GM15510 (cell line): ENCODE measurements around the gene RPL18A.

Source experiments
- POLR2A ChIP-seq: IDR thresholded peaks from 3 replicates; pipeline ENCODE4 v1.6.1; 2011; ENCODE audit warnings: borderline replicate concordance; ENCODE audit not compliant: insufficient read length; ENCODE audit errors: extremely low read depth

Gene RPL18A

DNA sequence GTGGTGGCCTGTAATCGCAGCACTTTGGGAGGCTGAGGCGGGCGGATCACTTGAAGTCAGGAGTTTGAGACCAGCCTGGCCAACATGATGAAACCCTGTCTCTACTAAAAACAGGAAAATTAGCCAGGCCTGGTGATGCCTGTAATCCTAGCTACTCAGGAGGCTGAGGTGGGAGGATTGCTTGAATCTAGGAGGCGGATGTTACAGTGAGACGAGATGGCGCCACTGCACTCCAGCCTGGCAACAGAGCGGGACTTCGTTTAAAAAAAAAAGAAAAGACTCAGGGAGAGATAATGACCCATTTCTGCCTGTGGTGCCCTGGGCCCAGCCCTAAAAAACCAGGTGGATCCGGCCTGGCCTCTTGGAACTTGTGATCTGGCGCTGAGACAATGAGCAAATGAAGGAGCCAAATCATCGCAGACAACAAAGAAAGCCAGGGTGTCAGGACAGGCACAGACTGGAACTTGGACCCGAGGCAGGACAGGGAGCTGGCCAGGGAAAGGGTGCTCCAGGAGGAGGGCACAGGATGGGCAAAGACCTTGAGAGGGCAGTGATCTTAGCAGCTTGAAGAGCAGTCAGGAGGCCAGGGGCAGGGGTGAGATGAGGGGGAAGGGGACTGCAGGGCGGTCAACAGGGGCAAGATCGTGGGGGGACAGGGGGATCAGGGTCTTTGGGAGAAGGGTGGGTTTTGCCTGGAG lies 11.0 kb upstream of the RPL18A start:
- no peak for TF ChIP-seq POLR2A

DNA sequence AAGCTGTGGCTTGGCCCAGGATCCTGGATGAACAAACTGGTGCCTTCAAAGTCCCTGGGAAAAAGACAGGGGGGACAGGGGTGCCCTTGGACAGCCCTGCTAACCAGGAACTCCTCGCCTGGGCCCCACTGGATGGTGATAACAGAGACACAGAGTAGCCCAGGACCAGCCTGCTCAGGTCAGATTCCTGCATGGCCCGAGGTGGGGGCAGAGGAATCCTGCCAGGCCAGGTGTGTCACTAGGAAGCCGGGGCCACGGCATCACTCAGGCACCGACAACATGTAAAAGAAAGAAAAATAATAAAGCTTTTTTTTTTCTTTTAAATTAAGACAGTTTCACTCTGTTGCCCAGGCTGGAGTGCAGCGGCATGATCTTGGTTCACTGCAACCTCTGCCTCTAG lies 5.6 kb upstream of the RPL18A start:
- TF ChIP-seq POLR2A = no peak

DNA sequence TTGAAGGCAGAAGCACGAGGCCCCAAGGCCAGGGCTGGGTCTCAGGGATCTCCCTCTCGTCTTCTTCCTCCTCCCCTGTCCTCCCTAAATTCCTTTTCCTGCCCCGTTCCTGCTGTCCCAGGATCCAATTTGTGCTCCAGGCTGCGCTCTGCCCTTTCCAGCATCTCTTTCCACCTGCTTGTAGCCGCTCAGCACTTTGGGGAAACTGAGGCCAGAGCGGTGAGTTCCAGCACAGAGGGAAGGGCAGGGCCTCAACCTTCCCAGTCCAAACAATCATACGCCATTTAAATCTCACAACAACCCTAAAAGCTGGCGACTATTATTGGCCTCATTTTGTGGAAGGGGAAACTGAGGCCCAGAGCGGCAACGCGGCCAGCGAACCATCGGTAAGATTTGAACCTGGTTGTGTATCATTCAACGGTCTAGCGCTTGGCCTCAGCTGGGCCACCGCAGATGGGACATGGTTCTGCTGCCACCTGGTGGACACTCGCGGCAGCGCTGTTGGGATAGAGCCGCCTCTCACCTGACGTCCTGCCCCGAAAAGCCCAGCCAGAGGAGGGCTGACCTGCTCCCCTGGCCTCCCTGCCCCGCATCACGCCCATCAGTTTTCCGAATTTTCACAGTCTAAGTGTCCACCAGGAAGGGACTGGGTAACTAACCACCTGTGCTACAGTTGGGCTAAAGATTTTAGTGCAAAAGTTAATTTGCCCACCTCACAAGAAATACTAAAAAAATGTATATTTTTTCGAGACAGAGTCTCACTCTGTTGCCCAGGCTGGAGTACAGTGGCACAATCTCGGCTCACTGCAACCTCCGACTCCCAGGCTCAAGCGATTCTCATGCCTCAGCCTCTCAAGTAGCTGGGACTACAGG lies 4.2 kb upstream of the RPL18A start:
- no peak for TF ChIP-seq POLR2A

DNA sequence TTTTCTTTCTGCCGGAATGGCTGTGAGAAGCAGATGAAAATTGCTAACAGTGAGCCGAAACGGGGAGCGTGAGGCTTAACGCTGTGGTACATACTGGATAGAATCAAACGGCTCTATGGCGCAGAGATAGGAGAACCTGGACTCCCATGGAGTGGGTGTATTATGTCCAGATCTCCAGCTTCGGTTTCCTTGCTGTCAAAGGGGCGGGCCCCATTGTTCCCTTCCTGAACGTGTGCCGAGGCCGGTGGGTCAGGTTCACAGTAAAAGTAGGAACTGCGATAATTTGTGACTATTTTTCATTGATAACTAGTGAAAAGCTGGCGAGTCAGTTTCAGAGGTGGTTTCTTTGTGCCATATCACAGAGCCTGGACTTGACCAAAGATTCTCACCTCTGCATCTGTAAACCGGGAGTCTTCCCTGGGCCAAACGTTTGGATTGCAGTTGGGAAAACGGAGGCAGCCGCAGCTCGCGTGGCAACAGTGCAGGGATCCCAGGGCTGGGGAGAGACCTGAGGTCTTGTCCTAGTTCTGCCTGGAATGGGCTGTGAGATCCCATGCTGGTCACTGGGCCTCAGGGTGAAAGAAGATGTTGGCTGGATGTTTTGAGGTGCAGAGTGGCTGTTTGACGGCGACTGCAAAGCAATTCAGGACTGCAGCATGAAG lies 752 bp downstream of the RPL18A start:
- no peak for TF ChIP-seq POLR2A

DNA sequence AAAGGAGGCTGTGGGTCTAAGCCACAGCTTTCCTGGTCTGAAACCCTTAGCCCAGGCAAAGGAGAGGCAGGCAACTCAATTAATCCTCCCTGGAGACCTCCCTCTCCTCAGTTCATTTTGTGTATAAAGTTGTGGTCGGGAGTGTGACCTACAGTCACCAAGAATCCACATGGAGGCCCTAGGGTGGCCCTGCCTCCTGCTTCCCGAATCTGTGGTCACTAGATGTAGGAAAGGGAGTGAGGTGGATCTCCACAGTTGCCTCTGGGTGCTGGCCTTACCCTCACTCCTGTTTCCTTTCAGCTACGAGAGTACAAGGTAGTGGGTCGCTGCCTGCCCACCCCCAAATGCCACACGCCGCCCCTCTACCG lies 1.3 kb downstream of the RPL18A start:
- TF ChIP-seq POLR2A = no peak

DNA sequence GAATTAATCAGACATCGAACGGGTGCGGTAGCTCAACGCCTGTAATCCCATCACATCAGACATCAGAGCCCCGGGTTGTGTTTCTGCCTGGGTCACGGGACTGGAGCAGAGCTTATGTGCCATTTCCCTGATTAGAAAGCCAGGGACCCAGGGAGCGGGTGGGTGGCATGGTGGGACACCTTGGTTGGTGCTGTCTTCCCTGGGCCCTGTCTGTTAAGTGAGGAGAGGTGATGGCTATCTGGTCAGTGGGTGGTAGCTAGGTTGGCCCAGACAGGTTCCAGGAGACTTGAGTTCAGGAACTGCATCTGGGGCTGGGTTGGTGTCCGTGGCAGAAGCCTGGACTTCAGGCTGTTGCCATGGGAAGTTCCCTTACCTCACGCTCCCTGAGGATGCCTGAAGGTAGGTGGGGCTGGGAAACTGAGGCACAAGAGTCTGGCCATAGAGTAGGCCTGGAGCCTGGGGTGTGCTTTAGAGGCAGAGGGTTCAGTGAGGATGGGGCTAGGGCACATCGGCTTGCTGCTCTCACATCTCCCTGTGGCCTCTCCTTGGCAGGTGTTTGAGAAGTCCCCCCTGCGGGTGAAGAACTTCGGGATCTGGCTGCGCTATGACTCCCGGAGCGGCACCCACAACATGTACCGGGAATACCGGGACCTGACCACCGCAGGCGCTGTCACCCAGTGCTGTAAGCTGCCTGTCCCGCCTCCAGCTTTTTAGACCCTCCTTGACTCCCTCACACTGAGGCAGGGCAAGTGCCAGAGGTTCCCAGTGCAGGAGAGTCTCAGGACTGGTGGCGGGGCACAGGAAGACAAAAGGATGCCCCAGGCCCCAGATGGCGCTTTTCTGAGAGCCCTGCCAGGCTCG lies 2.1 kb downstream of the RPL18A start:
- TF ChIP-seq POLR2A = no peak

DNA sequence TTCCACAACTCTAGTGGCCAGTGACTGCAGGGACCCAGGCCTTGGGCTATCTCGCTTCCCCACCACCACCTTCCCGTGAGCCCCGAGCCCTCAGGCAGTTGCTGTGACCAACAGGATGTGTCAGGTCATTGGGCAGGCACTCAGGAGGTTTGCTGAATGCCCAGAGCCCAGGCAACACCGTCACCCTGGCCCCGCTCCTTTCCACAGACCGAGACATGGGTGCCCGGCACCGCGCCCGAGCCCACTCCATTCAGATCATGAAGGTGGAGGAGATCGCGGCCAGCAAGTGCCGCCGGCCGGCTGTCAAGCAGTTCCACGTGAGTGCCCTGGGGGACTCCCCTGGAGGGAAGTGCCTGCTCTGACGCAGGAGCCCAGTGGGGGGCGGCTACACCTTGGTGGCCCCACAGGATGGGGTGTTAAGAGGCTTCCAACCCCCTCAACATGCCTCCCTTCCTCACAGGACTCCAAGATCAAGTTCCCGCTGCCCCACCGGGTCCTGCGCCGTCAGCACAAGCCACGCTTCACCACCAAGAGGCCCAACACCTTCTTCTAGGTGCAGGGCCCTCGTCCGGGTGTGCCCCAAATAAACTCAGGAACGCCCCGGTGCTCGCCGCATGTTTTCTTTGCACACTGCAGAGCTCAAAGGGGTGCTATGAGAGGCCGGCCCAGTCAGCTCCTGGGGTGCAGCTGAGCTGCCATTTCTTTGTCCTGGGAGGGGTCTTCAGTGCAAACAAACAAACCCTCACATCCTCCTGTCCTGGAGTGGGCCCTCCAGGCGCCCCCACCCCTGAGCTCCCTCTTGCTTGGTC lies 3.2 kb downstream of the RPL18A start:
- no peak for TF ChIP-seq POLR2A

DNA sequence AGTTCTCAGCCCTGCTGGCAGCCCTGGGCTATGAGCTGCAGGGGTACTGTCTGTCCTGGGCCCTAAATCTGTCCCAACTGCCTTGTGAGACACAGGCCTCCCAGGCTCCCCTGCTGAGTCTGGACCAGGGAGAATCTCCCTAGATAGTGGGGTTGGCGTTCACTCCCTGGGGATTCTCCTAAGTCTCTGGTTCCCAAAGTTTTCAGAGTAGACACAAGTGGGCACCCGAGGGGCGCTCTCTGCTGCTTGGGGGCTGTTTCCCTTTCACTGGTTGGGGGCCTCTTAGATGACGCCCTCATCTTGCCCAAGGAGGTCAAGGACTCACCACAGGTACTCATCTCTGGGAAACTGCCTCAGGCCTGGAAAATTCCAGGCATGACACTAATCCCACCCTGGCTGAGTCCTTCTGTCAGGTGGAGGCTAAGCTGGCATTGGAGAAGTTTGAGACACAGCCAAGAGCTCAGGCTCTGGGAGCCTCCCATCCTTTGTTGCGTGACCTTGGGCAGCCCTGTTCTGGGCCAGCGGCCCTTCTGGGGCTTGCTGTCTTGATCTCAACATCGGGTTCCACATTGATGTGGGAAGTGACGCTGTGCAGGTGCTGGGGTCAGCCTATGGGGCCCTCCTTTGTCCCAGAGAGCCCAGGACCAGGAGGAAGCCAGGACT lies 3.9 kb downstream of the RPL18A start:
- TF ChIP-seq POLR2A = no peak

DNA sequence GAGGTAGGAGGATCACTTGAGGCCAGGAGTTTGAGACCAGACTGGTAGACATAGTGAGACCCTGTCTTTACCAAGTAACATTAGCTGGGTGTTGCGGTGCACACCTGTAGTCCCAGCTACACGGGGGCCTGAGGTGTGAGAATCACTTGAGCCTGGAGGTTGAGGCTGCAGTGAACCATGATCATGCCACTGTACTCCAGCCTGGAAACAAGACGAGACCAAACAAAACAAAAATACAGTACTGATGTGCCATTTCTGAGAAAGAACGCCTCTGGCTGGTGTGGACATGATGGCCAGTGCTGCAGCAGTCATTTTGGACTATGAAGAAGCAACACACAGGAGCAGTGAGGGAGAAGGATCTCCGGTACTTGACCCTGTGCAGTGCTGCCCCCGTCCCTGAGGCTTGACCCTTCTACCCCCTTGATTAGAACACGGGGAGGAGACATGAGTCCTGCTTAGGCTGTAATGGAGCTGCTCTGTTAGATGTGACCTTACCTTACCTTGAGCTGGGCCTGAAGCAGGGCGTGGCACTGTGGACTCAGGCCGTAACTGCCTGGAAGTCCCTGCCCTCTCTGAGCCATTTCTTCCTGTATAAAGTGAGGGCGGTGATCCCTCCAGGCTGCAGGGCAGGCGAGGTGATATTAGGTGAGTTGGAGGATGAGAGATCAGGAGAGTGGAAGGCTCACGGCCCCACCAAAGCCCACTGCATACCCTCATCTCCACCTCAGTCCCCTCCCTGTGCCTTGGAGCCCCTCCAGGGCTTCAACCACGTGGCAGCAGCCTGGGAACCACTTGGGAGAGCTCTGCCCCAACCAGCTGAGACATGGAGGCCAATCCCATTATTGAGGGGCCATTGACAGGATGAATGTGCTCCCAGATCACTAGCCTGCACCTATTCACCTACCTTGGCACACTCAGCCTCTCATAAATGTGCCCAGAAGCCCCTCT lies 5.9 kb downstream of the RPL18A start:
- no peak for TF ChIP-seq POLR2A

DNA sequence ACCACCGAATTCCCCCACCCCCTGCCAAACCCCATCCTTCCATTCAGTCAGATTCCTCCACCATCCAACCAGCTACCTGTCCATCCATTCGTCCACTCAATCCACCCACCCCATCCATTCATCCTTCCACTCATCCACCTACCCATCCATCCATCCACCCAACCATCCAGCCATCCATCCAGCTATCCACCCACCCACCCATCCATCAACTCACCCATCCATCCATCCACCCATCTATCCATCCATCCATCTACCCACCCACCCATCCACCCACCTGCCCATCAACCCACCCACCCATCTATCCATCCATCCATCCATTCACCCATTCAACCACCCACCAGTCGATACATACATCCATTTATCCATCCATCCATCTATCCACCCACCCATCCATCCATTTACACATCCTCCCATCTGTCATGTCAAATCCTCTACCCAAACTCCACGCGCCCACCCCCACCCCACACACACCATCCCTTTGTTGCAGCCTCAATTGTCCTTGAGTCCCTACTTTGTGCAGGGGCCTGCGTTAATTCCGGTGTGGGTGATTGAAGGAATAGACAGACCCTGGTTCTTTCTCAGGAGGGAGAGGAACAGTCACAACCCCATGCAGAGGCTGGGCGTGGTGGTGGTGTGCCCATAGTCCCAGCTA lies 6.7 kb downstream of the RPL18A start:
- TF ChIP-seq POLR2A = no peak

DNA sequence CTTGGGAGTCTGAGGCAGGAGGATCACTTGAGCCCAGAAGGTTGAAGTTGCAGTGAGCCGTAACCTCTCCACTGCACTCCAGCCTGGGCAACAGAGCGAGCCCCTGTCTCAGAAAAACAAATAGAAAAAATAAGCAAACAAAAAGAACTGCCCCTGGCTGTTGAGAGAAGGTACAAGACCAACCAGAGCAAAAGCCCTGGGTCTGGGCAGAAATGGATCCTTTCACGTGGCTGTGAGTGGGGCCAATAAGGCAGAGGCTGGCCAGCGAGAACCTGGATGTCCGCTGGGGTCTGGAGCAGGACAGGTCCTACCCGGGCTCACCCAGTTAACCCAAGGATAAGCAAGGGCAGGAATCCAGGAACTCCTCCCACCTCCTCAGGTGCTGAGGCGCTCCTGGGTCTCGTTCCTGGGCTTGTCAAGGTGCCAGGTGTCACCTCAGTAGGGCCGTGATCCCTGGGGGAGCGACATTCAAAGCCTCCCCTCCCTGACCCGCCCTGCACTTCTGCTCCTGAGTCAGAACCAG lies 7.3 kb downstream of the RPL18A start:
- TF ChIP-seq POLR2A = no peak

DNA sequence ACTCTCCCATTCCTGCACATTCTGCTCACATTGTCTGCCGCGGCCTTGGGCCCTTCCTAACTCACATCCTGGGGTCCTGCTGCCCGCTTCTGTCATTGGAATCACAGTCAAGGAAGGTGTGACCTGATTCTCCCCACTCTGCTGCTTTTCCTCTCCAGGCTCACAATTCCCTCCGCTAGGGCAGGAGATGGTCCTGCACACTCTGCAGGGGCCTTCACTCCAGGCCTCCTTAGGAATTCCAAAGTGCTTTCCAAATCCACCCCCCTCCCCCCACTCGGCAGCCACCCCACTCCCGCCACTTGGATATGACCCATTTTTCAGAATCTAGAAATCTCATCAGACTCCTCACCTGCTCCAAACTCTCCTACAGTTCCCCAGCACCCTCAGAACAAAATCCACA lies 9.0 kb downstream of the RPL18A start:
- TF ChIP-seq POLR2A = no peak
